GM19395 (cell line): Measurements from ENCODE around the gene EPHB4.
"Not testable (repeated sequence)": the region's sequence is repeated elsewhere in the genome, so short reads cannot be mapped to it uniquely, and the experiment has no call there.

Experiments used
- ATAC-seq: cut with Tn5 transposase; IDR thresholded peaks from one replicate; pipeline ENCODE4 v1.9.1; 2021; ENCODE audit warnings: mild to moderate bottlenecking, moderate library complexity; ENCODE audit not compliant: unreplicated experiment

Gene EPHB4

DNA sequence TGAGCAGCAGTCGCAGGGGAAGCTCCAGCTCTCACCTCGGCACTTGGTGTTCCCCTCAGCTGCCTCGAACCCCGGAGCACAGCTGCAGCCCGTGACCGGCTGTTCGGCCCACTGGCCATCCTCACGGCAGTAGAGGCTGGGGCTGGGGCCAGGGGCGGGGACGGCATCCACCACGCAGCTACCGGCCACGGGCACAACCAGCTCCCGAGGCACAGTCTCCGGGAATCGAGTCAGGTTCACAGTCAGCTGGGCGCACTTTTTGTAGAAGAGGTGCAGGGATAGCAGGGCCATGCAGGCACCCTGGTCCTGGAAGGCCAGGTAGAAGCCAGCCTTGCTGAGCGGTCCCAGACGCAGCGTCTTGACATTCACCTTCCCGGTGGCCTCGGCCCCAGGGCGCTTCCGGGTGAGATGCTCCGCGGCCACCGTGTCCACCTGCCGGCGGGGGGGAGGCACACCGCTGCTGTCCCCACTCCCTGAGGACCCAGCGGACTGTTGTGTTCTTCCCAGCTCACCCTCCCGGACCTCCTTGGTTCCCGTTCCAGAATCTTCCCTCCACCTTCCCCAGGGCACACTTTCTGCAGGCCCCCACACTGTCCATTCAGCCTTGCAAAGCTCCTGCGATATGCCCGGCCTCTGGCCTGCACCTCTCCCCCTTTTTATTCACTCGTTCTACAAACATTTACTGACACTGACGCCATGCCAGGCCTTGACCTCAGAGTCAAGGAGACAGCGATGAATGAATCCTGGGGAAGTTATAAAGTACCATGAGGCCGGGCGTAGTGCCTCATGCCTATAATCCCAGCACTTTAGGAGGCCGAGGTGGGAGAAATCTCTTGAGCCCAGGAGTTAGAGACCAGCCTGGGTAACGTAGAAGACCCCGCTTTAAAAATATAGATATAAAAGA, 4.8 kb downstream of the EPHB4 start:
- no peak for ATAC-seq

DNA sequence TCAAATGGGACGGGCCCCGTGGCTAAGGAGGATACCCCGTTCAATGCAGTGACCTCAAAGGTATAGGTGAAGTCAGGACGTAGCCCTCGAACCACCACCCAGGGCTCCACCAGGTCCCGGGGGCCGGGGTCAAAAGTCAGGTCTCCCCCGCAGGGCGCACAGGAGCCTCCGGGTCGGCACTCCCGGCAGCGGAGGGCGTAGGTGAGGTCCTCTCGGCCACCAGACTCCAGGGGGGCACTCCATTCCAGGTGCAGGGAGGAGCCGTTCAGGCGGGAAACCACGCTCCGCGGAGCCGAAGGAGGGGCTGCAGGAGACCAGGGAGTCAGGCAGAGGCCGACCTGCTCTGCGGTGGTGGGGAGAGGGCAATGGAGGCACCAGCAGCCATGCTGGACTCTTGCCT, 7.7 kb downstream of the EPHB4 start:
- ATAC-seq = no peak

- no peak for ATAC-seq
These were observed 8.5 kb downstream of the EPHB4 start for GRCh38 chr7:100818825-100819224.

DNA sequence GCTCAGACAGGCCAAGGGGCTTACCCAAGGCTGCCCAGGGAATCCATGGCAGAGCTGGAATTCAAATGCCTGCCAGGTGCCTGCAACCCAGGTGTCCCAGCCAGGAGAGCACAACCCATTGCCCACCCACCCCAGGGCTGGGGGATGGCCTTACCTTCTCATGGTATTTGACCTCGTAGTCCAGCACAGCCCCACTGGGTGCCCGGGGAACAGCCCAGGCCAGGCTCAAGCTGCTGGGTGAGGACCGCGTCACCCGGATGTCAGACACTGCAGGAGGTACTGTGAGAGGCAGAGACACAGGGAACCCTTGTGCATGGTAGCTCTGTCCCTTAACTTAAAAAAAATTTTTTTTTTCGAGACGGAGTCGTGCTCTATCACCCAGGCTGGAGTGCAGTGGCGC, 9.0 kb downstream of the EPHB4 start:
- no peak for ATAC-seq

DNA sequence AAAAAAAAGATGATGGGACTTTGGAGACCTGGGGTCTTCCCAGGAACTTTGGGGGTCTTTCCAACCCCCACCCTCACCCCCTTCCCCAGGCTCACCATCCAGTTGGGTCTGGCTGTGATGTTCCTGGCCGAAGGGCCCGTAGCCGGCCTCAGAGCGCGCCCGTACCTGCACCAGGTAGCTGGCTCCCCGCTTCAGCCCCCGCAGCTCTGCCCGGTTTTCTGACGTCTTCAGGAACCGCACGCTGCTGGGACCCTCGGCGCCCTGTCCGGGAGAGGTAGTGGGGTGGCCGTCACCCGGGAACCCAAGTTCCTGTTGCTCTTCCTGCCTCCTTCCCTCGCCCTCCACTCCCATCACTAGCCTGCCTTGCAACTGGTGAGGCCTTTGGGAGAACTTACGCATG, 10.2 kb downstream of the EPHB4 start:
- ATAC-seq = no peak

DNA sequence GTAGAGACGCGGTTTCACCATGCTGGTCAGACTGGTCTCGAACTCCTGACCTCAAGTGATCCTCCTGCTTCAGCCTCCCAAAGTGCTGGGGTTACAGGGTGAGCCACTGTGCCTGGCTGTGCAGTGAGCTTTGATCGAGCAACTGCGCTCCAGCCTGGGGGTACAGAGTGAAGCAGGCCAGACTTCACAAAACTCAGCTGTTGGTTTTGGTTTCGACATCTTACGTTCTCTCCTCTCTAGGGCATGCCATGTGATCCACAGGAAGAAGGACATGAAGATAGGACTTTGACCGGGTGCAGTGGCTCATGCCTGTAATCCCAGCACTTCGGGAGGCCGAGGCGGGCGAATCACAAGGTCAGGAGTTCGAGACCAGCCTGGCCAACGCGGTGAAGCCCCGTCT, 10.8 kb downstream of the EPHB4 start:
- ATAC-seq = not testable (repeated sequence)

- ATAC-seq = no peak
These were observed 14.6 kb downstream of the EPHB4 start for GRCh38 chr7:100812729-100813128.

DNA sequence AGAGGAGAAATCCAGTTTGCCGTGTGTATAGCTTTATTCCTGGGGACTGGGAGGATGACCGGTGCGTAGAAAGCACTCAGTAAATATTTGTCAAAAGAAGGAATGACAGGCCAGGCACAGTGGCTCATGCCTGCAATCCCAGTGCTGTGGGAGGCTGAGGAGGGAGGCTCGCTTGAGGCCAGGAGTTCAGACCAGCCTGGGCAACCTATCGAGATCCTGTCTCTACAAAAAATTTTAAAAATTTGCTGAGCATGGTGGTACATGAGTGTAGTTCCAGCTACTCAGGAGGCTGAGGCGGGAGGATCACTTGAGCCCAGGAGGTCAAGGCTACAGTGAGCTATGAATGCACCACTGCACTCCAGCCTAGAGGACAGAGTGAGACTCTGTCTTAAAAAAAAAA, 15.8 kb downstream of the EPHB4 start:
- ATAC-seq = no peak

GRCh38 chr7:100808354-100808875, 18.9 kb downstream of the EPHB4 start:
- ATAC-seq = no peak

GRCh38 chr7:100806883-100807282, 20.4 kb downstream of the EPHB4 start:
- not testable (repeated sequence) for ATAC-seq

GRCh38 chr7:100806276-100806675, 21.0 kb downstream of the EPHB4 start:
- ATAC-seq = no peak

DNA sequence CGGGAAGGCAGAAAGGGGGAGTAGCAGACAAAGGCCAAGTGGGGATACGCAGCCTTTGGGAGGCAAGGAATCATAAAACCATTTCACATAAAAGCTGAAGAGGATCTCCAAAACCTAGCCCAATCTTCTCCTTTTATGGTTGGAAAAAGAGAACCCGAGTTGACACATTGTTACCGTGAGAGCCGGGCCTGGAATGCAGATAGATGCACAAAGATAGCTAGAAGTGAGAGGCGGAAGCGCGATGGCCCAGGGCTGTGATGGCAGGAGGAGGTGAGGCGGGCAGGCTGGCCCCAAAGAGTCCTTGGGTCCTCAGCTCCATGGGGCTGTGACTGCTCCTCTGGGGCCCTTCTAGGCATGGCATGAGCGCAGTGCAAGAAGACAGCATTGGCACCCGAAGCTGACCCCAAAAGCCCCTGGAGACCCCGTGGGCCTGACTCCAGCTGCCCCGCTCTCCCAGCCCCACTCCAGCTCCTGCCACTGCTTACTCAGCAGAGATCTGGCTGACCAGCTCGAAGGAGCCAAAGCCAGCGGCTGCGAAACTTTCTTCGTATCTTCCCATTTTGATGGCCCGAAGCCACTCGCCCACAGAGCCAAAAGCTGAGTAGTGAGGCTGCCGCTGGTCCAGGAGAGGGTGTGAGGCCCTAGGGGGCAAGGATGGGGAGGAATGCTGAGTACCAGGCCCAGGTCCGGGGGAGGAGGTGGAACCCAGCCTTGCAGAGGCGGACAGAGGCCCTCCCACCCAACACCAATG, 22.5 kb downstream of the EPHB4 start:
- ATAC-seq = no peak

- ATAC-seq = peak; percentile 98
These were observed 23.7 kb downstream of the EPHB4 start for GRCh38 chr7:100803398-100804161.

DNA sequence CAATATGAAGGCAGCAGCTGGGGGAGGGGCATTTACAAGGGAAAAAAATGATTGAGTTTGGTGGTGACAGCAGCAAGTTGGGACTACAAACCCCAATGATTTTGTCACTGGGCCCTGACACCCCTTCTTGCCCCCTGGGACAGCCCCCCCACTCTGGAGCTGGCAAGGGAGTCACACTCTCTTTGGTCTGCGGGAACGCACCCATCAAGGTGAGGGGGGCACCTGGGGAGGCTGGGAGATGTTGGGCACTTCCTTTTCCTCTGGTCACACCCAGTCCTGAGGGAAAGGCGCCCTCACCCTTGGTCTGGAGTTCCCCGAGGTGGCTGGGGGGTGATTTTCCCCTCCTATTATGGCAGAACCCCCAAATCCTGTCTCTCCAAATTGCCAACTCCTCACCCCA, 24.4 kb downstream of the EPHB4 start:
- ATAC-seq = no peak

DNA sequence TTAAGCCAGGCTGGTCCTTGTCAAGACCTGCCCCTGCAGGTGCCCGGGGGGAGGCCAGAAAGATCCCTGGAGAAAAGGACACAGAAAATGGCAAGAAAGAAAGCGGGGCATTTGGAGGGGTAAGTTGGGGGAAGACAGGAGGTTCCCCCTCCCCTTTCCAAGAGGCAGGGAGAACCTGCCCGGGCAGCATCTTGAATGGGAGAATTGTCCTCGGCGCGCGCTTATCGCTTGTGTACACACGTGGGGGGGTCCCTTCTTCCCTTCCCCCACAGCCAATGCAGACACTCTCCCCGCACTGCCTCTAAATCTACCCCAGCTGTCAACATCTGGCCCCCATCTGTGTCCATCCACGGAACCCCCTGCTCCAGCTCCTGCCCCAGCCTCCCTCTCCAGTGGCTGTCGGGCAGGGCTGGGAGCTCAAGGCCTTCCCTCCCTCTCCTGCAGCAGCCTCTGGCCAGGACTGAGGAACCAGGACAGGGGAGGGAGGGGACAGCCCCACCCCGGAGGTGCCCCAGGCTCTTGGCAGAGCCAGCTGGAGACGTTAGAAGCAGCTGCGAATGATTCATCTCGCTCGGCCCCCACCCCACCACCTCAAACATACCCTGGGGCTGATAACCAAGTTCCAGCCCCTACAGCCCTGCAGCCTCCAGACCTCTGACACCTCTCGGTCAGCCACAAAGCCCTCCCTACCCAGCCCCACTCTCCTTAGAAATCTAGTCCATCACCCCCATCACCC, 25.3 kb downstream of the EPHB4 start:
- ATAC-seq = no peak

DNA sequence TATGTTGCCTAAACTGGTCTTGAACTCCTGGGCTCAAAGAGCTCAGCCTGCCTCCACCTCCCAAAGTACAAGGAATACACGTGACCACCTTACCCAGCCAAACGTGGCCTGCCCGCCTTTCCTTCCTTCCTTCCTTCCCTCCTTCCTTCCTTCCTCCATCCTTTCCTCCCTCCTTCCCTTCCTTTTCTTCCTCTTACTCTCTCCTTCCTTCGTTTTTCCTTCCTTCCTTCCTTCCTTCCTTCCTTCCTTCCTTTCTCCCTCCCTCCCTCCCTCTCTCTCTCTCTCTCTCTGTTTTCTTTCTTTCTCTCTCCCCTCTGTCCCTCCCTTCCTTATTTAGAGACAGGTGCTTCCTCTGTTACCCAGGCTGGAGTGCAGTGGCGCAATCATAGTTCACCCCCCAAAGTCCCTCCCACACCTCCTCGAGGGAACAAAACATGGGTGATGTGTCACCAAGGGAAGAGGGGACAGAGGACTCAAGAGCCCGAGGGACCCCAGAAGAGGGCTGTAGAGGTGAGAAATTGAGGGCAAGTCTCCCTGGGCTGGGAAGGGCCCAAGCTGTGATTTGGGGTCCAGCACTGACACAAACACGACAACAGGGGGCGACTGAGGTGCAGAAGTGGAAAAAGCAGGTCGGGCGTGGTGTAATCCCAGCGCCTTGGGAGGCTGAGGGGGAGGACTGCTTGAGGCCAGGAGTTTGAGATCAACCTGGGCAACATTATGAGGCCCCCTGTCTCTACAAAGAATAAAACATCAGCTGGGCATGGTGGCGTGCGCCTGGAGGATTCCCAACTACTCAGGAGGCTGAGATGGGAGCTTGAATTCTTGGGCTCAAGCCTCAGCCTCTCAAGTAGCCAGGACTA, 28.1 kb downstream of the EPHB4 start:
- no peak for ATAC-seq

- ATAC-seq = no peak
These were observed 32.6 kb downstream of the EPHB4 start for GRCh38 chr7:100794741-100795140.

- no peak for ATAC-seq
These were observed 33.3 kb downstream of the EPHB4 start for GRCh38 chr7:100793806-100794660.
